Neural progenitor cell (in vitro differentiated cells): ENCODE results near the gene APBB2.
"Not testable (repeated sequence)": the region's sequence is repeated elsewhere in the genome, so short reads cannot be mapped to it uniquely, and the experiment has no call there.

Experiments used
- CTCF ChIP-seq: fragments of 200-600 bp; sonication (generic); IDR thresholded peaks from 2 replicates; pipeline ENCODE4 v1.5.1; 2017; ENCODE audit warnings: antibody characterized with exemption, mild to moderate bottlenecking
- EZH2 ChIP-seq: fragments of 200-600 bp; sonication (generic); IDR thresholded peaks from 2 replicates; pipeline ENCODE4 v1.6.1; 2017; ENCODE audit warnings: antibody characterized with exemption, mild to moderate bottlenecking, moderate library complexity
- EZH2phosphoT487 ChIP-seq: fragments of 200-600 bp; sonication (generic); IDR thresholded peaks from 2 replicates; pipeline ENCODE4 v1.6.1; 2017; ENCODE audit warnings: antibody characterized with exemption

- TF ChIP-seq CTCF, EZH2phosphoT487, EZH2: not testable (repeated sequence)
Measured at GRCh38 chr4:41049176-41049575, 165.2 kb downstream of the APBB2 start.
